Stimulated activated CD4-positive, alpha-beta T cell treated with anti-CD3 and anti-CD28 coated beads, TNF-alpha, amount 100 ng/mL, for 1 hour (primary cell): Measurements from ENCODE around the gene NAA40.
"Not testable (repeated sequence)": the region's sequence is repeated elsewhere in the genome, so short reads cannot be mapped to it uniquely, and the experiment has no call there.

ENCODE experiments used
- DNase-seq, 3 donors: peaks; one replicate each; pipeline ENCODE4 v3.0.0-alpha.2; 2020; ENCODE audit warnings: low read depth in 3 of 3, low spot score in 1 of 3

Gene NAA40

GRCh38 chr11:63937713-63938478 is 906 bp upstream of the NAA40 start:
- DNase-seq: no peak

DNA sequence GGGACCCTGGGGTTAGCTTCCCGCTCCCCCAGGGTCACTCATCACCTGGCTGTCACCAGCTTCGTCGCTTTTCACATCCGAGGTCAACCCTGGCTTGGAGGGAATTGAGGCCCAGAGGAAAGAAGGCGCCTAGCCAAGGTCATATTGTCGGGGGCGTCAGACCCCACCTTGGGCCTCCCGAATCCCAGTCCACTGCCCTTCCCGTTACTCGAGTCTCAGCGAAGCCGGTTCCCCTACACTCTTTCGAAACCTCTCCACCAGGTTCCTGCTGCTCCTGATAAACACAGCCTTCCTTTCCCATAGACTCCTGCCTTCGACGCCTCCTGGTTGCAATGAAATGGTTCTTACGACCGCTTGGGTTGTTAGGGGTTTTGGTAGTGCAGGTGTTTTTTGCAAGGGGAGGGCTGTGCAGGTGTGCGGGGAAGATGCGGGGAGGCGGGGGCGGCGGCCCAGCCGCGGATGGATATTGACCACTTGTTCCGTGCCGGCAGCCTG is 642 bp downstream of the NAA40 start:
- DNase-seq: no peak

GRCh38 chr11:63940786-63941185 is 2.0 kb downstream of the NAA40 start:
- DNase-seq: no peak

- no peak for DNase-seq
Observed at GRCh38 chr11:63941901-63942300, 3.1 kb downstream of the NAA40 start.

DNA sequence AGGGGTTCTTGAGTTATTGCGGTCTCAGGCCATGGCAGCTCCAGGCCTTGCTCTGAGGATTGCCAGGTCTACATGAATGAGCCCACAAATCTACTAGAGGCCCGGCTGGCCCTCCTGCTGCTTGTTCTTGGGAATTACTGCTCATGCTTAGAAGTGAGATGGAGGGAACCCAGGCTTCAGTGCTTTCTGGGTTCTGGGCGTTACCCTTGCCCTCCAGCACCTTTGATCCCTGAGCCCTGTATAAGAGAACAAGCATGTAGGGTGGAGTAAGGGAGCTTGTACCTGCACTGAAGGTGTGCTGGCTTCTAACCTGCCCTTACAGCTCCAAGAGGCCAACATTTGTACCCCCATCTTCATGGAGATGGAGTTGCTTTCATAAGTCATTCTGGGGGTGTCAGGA is 4.0 kb downstream of the NAA40 start:
- no peak for DNase-seq

DNA sequence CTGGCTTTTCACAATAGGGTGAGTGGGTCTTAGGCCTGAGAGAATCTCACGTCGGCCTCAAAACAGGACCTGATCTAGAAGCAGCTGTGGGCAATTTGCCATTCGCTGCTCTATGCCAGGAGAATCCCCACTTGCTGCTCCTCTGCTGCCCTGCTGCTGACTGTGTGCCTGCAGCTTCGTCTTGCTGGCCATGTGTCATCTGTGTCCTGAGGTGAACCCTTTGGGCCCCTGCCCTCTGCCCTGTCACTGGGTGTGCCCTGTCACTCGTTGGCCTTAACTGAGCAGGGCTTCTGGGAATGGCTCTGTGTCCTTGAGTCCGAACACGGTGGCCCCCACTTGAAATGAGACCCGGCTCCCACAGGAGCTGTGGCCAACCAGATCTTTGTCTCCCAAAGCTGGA is 6.2 kb downstream of the NAA40 start:
- no peak for DNase-seq

GRCh38 chr11:63945477-63946163 is 6.8 kb downstream of the NAA40 start:
- DNase-seq: peak in 2 of 3 donors; percentile 14 to 28

- no peak for DNase-seq
Observed at GRCh38 chr11:63951779-63952536, 13.2 kb downstream of the NAA40 start.

GRCh38 chr11:63952570-63952969 is 13.8 kb downstream of the NAA40 start:
- no peak for DNase-seq

GRCh38 chr11:63958008-63958407 is 19.2 kb downstream of the NAA40 start:
- DNase-seq: no peak

GRCh38 chr11:63961608-63962412 is 23.0 kb downstream of the NAA40 start:
- DNase-seq: no peak

- DNase-seq: not testable (repeated sequence)
Observed at GRCh38 chr11:63963895-63964294, 25.1 kb downstream of the NAA40 start.

- no peak for DNase-seq
Observed at GRCh38 chr11:63966444-63966843, 27.6 kb downstream of the NAA40 start.

GRCh38 chr11:63969461-63969860 is 30.7 kb downstream of the NAA40 start:
- no peak for DNase-seq

DNA sequence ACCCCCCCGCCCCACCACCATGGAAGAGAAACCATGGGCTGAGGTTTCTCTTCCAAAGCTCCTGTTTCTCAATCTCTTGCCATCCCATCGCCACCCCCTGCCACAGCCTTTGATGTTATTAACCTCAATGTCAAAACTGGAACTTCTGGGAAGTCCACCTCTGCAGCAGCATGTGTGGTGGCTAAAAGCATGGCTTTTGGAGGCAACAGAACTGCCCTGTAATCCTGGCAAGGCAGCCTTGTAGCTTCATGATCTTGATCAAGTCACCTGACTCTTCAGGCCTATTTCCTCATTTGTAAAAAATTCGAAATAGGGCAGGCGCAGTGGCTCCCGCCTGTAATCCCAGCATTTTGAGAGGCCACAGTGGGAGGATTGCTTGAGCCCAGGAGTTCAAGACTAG is 32.1 kb downstream of the NAA40 start:
- DNase-seq: no peak

GRCh38 chr11:63973912-63974258 is 35.1 kb downstream of the NAA40 start:
- not testable (repeated sequence) for DNase-seq

DNA sequence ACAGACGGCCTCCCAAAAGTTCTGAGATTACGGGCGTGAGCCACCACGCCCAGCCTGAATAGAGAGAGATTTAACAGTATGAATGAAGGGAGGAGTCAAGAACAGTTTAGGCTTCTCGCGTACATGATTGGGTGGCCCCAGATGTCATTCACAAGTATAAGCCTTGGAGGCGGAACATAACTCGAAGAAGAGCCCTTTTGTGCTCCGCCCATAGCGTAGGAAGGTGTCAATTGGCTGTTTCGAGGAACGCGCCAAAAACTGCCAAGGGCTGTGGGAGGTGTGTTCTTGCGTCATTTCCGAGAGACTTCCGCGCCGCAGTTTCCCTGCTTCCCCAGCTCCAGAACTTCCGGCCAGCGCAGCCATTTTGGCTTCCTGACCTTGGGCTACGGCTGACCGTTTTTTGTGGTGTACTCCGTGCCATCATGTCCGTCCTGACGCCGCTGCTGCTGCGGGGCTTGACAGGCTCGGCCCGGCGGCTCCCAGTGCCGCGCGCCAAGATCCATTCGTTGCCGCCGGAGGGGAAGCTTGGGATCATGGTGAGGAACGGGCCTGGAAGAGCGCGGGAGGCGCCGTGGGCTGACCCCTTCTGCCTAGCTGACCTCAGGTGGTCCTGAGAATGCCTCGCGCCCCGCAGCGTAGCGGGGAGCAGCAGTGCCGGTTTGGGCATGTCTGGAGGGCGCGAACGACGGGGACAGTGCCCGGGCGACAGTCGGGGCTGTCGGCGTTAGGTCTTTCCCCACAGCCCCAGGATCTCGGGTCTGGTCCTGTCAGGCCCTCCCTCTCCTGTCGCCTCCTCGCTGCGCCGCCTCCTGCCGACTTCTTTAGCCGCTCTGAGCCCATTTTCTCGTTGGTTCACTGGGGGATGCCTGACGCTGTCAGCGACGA is 35.7 kb downstream of the NAA40 start, which contains the start of gene COX8A:
TSS of gene COX8A (plus strand) at position 362 of the 885 bp plus-strand sequence. CDS start at position 423, 61 bp downstream.
- peak; percentile 77 to 89 (median 84) for DNase-seq

DNA sequence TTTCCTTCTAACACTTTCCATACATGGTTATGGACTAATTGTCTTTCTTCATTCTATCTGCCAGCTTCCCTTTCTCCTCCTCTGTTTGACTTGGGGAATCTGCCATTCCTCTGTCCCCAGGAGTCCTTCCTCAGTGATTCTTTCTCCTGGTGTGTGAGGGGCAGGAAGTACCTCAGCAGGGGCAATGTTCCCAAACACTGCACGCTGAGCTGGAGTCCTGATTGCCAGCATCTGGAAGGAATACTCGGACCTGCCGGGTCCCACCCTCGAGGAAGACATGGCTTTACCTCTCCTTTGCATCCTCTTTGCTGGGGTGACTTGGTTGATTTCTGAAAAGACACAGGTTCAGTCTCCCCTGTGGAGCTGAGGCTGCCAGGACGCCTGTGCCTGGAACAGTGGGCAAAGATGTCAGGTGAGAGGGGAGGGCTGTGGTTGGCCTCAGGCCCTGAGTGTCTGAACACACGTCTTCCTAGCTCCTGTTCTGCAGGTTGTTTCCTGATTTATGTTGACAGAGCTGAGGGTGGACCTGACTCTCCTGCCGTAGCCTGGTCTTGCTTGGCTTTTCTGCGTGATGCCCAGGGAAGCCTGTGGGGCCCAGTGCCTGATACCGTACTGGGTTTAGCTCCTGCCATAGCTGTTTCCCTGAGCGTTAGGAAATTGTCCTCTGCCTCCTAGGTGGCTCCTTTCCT is 39.9 kb downstream of the NAA40 start:
- no peak for DNase-seq

- no peak for DNase-seq
Observed at GRCh38 chr11:63979426-63979825, 40.6 kb downstream of the NAA40 start.
